HepG2 (cell line): ENCODE measurements around the gene SPAG5. TPM values are rescaled to one million over a fixed set of nuclear protein-coding genes. Genes with fewer than 3 reads are reported as not detected.

ENCODE experiments used
- ATF5 ChIP-seq: sonication (generic); formaldehyde crosslinking; IDR thresholded peaks from 2 replicates; pipeline ENCODE4 v1.4.0; 2020; ENCODE audit warnings: mild to moderate bottlenecking, low read depth, missing genetic modification reagents
- CBX5 ChIP-seq: sonication (generic); formaldehyde crosslinking; IDR thresholded peaks from 2 replicates; pipeline ENCODE4 v1.4.0; 2020; ENCODE audit warnings: missing genetic modification reagents, borderline replicate concordance
- ELF1 ChIP-seq: sonication (generic); formaldehyde crosslinking; IDR thresholded peaks from 2 replicates; pipeline ENCODE4 v1.4.0; 2020; ENCODE audit warnings: missing genetic modification reagents
- ETV5 ChIP-seq: IDR thresholded peaks from 2 replicates; pipeline ENCODE4 v1.6.1; 2018; ENCODE audit warnings: missing biosample characterization, missing genetic modification reagents, inconsistent platforms, borderline replicate concordance
- GTF2F1 ChIP-seq: fragments of 150-350 bp; IDR thresholded peaks from 2 replicates; pipeline ENCODE4 v1.6.1; 2014; ENCODE audit warnings: low read length
- KAT7 ChIP-seq: IDR thresholded peaks from 2 replicates; pipeline ENCODE4 v1.6.1; 2018; ENCODE audit warnings: borderline replicate concordance, missing compliant biosample characterization
- KDM5A ChIP-seq: fragments of 200-600 bp; sonication (generic); IDR thresholded peaks from 2 replicates; pipeline ENCODE4 v1.7.0; 2018; ENCODE audit warnings: antibody characterized with exemption, mild to moderate bottlenecking, low read length, borderline replicate concordance
- MED13 ChIP-seq: sonication (generic); formaldehyde crosslinking; IDR thresholded peaks from 2 replicates; pipeline ENCODE4 v1.5.0; 2020; ENCODE audit warnings: missing genetic modification reagents
- PRMT3 ChIP-seq: sonication (generic); formaldehyde crosslinking; IDR thresholded peaks from 2 replicates; pipeline ENCODE4 v1.8.1; 2022; ENCODE audit warnings: low read depth, mild to moderate bottlenecking, moderate library complexity, missing genetic modification reagents, borderline replicate concordance
- RAD21 ChIP-seq: fragments of 450-650 bp; formaldehyde crosslinking; IDR thresholded peaks from 2 replicates; pipeline ENCODE4 v1.5.0; 2020; ENCODE audit warnings: mild to moderate bottlenecking
- RBM22 ChIP-seq: fragments of 200-400 bp; formaldehyde crosslinking; optimal IDR thresholded peaks from 2 replicates; pipeline ENCODE3; 2017; ENCODE audit warnings: mild to moderate bottlenecking, low read length, moderate library complexity
- REL ChIP-seq: sonication (generic); formaldehyde crosslinking; conservative IDR thresholded peaks from 2 replicates; pipeline ENCODE4 v1.8.0; 2022; ENCODE audit warnings: mild to moderate bottlenecking, missing genetic modification reagents, moderate library complexity
- SMARCE1 ChIP-seq: fragments of 450-650 bp; IDR thresholded peaks from 2 replicates; pipeline ENCODE4 v1.6.1; 2017; ENCODE audit warnings: borderline replicate concordance
- SMC3 ChIP-seq: IDR thresholded peaks from 2 replicates; pipeline ENCODE4 v1.6.1; 2011; ENCODE audit warnings: low read length, improper control_type of control experiment
- SNAI1 ChIP-seq: sonication (generic); formaldehyde crosslinking; IDR thresholded peaks from 2 replicates; pipeline ENCODE4 v1.5.0; 2020; ENCODE audit warnings: mild to moderate bottlenecking, missing genetic modification reagents, borderline replicate concordance
- SYNCRIP ChIP-seq: fragments of 200-400 bp; formaldehyde crosslinking; IDR thresholded peaks from 2 replicates; pipeline ENCODE4 v1.6.1; 2018; ENCODE audit warnings: mild to moderate bottlenecking, low read depth, low read length; ENCODE audit not compliant: insufficient read depth
- TBX3 ChIP-seq: fragments of 450-650 bp; IDR thresholded peaks from 2 replicates; pipeline ENCODE4 v1.6.1; 2017; ENCODE audit warnings: antibody characterized with exemption, mild to moderate bottlenecking, inconsistent platforms, borderline replicate concordance
- TEF ChIP-seq: sonication (generic); formaldehyde crosslinking; IDR thresholded peaks from 2 replicates; pipeline ENCODE4 v1.5.0; 2020; ENCODE audit warnings: missing genetic modification reagents
- TFAP4 ChIP-seq: sonication (generic); IDR thresholded peaks from 2 replicates; pipeline ENCODE4 v1.6.1; 2016; ENCODE audit warnings: low read depth, borderline replicate concordance
- U2AF1 ChIP-seq: fragments of 200-400 bp; formaldehyde crosslinking; optimal IDR thresholded peaks from 2 replicates; pipeline ENCODE3; 2017; ENCODE audit warnings: mild to moderate bottlenecking, low read depth, low read length
- ZNF205 ChIP-seq: IDR thresholded peaks from 2 replicates; pipeline ENCODE4 v1.6.1; 2018; ENCODE audit warnings: missing biosample characterization, missing genetic modification reagents
- ZNF260 ChIP-seq: sonication (generic); formaldehyde crosslinking; IDR thresholded peaks from 2 replicates; pipeline ENCODE4 v1.4.0; 2020; ENCODE audit warnings: missing genetic modification reagents, low read depth, mild to moderate bottlenecking, borderline replicate concordance
- ZNF33B ChIP-seq: sonication (generic); formaldehyde crosslinking; IDR thresholded peaks from 2 replicates; pipeline ENCODE4 v1.5.1; 2020; ENCODE audit warnings: mild to moderate bottlenecking, missing genetic modification reagents
- ZNF367 ChIP-seq: sonication (generic); formaldehyde crosslinking; IDR thresholded peaks from 2 replicates; pipeline ENCODE4 v1.4.0; 2020; ENCODE audit warnings: missing genetic modification reagents, borderline replicate concordance
- ZNF468 ChIP-seq: sonication (generic); formaldehyde crosslinking; IDR thresholded peaks from 2 replicates; pipeline ENCODE4 v1.8.0; 2022; ENCODE audit warnings: mild to moderate bottlenecking, moderate library complexity, missing genetic modification reagents
- ZZZ3 ChIP-seq: sonication (generic); formaldehyde crosslinking; IDR thresholded peaks from 2 replicates; pipeline ENCODE4 v1.4.0; 2020; ENCODE audit warnings: missing genetic modification reagents, mild to moderate bottlenecking, borderline replicate concordance
- polyA plus RNA-seq, 8 experiments: library from polyadenylated mRNA; depleted of rRNA in 3 of 8; stranded (reverse) in 7 of 8; unstranded in 1 of 8; fragments of >200 nt; fragmentation: Illumina TruSeq in 4 of 8; extraction: Trizol in 4 of 8; gene quantifications; 2 replicates each; pipeline versions ENCODE4 v1.2.1 to v1.2.3, GENCODE V29; 2011 to 2016; ENCODE audit warnings: low read depth in 4 of 8, missing spikeins in 1 of 8, mixed read lengths in 1 of 8; ENCODE audit not compliant: insufficient read depth in 1 of 8
- total RNA-seq, 5 experiments: library from RNA; depleted of rRNA; stranded (reverse); fragments of >200 nt; fragmentation: Illumina TruSeq; extraction: Trizol; gene quantifications; 2 replicates each; pipeline ENCODE4 v1.2.3, GENCODE V29; 2016; ENCODE audit warnings: low read depth in 1 of 5
- TF ChIP-seq, protein P1 (sequence below): sonication (generic); formaldehyde crosslinking; IDR thresholded peaks from 2 replicates; pipeline ENCODE4 v1.5.0; 2020; ENCODE audit warnings: mild to moderate bottlenecking, missing genetic modification reagents
- TF ChIP-seq, protein P2 (sequence below): sonication (generic); formaldehyde crosslinking; IDR thresholded peaks from 2 replicates; pipeline ENCODE4 v1.4.0; 2020; ENCODE audit warnings: missing genetic modification reagents

The SPAG5 gene
- total and polyA plus RNA-seq, 2 of the 13 experiments (the other 11 are each of a cell fraction or from before 2014, with no cell fraction given), result 41.4 to 98.0 TPM

GRCh38 chr17:28598799-28599310 lies at the start of gene SPAG5 (continued):
- TF ChIP-seq ELF1 (CRISPR knock-in tag) (peak; percentile 82), SMARCE1 (no peak), TFAP4 (no peak), ZNF468 (CRISPR knock-in tag) (no peak), SMC3 (no peak), ZNF260 (no peak), SNAI1 (CRISPR knock-in tag) (peak; percentile 70; the same call in 1 of the 2 replicates), TBX3 (no peak), ETV5 (CRISPR knock-in tag) (no peak), PRMT3 (no peak), ZNF205 (CRISPR knock-in tag) (no peak), ZZZ3 (no peak), U2AF1 (no peak), CBX5 (CRISPR knock-in tag) (no peak), KDM5A (peak; percentile 82), ATF5 (no peak), REL (no peak), MED13 (CRISPR knock-in tag) (no peak), RBM22 (no peak), KAT7 (CRISPR knock-in tag) (no peak), GTF2F1 (no peak), TEF (CRISPR knock-in tag) (no peak), SYNCRIP (no peak), ZNF367 (CRISPR knock-in tag) (no peak), ZNF33B (CRISPR knock-in tag) (no peak), RAD21 (no peak)
- TF ChIP-seq, protein P1, sequence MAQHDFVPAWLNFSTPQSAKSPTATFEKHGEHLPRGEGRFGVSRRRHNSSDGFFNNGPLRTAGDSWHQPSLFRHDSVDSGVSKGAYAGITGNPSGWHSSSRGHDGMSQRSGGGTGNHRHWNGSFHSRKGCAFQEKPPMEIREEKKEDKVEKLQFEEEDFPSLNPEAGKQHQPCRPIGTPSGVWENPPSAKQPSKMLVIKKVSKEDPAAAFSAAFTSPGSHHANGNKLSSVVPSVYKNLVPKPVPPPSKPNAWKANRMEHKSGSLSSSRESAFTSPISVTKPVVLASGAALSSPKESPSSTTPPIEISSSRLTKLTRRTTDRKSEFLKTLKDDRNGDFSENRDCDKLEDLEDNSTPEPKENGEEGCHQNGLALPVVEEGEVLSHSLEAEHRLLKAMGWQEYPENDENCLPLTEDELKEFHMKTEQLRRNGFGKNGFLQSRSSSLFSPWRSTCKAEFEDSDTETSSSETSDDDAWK, result no peak
- TF ChIP-seq, protein P2, sequence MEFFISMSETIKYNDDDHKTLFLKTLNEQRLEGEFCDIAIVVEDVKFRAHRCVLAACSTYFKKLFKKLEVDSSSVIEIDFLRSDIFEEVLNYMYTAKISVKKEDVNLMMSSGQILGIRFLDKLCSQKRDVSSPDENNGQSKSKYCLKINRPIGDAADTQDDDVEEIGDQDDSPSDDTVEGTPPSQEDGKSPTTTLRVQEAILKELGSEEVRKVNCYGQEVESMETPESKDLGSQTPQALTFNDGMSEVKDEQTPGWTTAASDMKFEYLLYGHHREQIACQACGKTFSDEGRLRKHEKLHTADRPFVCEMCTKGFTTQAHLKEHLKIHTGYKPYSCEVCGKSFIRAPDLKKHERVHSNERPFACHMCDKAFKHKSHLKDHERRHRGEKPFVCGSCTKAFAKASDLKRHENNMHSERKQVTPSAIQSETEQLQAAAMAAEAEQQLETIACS (CRISPR knock-in tag), result no peak
